SK-N-SH (cell line): ENCODE results near the gene TLN1. TPM values are rescaled to one million over a fixed set of nuclear protein-coding genes. Genes with fewer than 3 reads are reported as not detected.

Experiments used
- CTCF ChIA-PET: fragments of 300-600, 350-600 bp; formaldehyde crosslinking; extraction: SDS; loops from one replicate; lab custom pipeline; 2021; lab: Yijun Ruan, JAX
- POLR2A ChIA-PET: fragments of 350-600 bp; sonication (Branson Sonifier 250); formaldehyde crosslinking; extraction: SDS; loops from one replicate; lab custom pipeline; 2020; ENCODE audit warnings: antibody characterized with exemption, inconsistent platforms; lab: Yijun Ruan, JAX
- DNase-seq: peaks from one replicate; pipeline ENCODE4 v3.0.0; 2012
- H2AFZ ChIP-seq: fragments of 200-600 bp; sonication (generic); 2 replicates; pipeline ENCODE4 v1.8.1; 2016; ENCODE audit warnings: antibody characterized with exemption, mild to moderate bottlenecking, low read depth
- H3F3A ChIP-seq: fragments of 200-600 bp; sonication (generic); replicated peaks from 2 replicates; pipeline ENCODE3; 2016; ENCODE audit warnings: antibody characterized with exemption, mild to moderate bottlenecking; ENCODE audit not compliant: insufficient read depth
- H3K27ac ChIP-seq, 2 experiments: fragments of 200-500 bp in 1 of 2; fragments of 200-600 bp in 1 of 2; sonication (Bioruptor generic) in 1 of 2; sonication (generic), shearing (Covaris generic) in 1 of 2; 2 replicates each; pipeline versions ENCODE4 v1.5.1 to v1.6.1; 2014 to 2016; ENCODE audit warnings: low read depth in 2 of 2, inconsistent platforms in 1 of 2, low read length in 1 of 2, mild to moderate bottlenecking in 1 of 2, mixed read lengths in 1 of 2
- H3K27me3 ChIP-seq: fragments of 200-600 bp; sonication (generic), shearing (Covaris generic); 2 replicates; pipeline ENCODE4 v1.6.1; 2016; ENCODE audit warnings: mixed run types; ENCODE audit not compliant: insufficient read depth
- H3K36me3 ChIP-seq, 2 experiments: fragments of 200-500 bp in 1 of 2; fragments of 200-600 bp in 1 of 2; sonication (Bioruptor generic) in 1 of 2; sonication (generic) in 1 of 2; replicated peaks in 1 of 2; 2 replicates each; pipeline versions ENCODE3 to v1.5.1; 2014 to 2016; ENCODE audit warnings: low read length in 1 of 2, mild to moderate bottlenecking in 1 of 2; ENCODE audit not compliant: insufficient read depth in 2 of 2, control insufficient read depth in 1 of 2
- H3K4me1 ChIP-seq, 2 experiments: fragments of 200-500 bp in 1 of 2; fragments of 200-600 bp in 1 of 2; sonication (Bioruptor generic) in 1 of 2; sonication (generic), shearing (Covaris generic) in 1 of 2; 2 replicates each; pipeline versions ENCODE4 v1.5.1 to v1.6.1; 2014 to 2016; ENCODE audit warnings: low read depth in 1 of 2, low read length in 1 of 2, mixed run types in 1 of 2; ENCODE audit not compliant: insufficient read depth in 2 of 2, control insufficient read depth in 1 of 2
- H3K4me2 ChIP-seq: fragments of 200-600 bp; sonication (generic), shearing (Covaris generic); 2 replicates; pipeline ENCODE4 v1.6.1; 2017; ENCODE audit warnings: mixed run types
- H3K4me3 ChIP-seq, 2 experiments: fragments of 200-500 bp in 1 of 2; fragments of 200-600 bp in 1 of 2; sonication (Bioruptor generic) in 1 of 2; sonication (generic), shearing (Covaris generic) in 1 of 2; 2 replicates each; pipeline versions ENCODE4 v1.5.1 to v1.8.1; 2014 to 2016; ENCODE audit warnings: low read depth in 2 of 2, inconsistent platforms in 1 of 2, low read length in 1 of 2, mild to moderate bottlenecking in 1 of 2, mixed read lengths in 1 of 2, moderate library complexity in 1 of 2
- H3K79me2 ChIP-seq: fragments of 200-600 bp; sonication (generic); 2 replicates; pipeline ENCODE4 v1.8.1; 2017; ENCODE audit warnings: mild to moderate bottlenecking; ENCODE audit not compliant: insufficient read depth
- H3K9ac ChIP-seq: fragments of 200-600 bp; sonication (generic); 2 replicates; pipeline ENCODE4 v1.6.1; 2017; ENCODE audit warnings: mixed run types
- H3K9me2 ChIP-seq: fragments of 200-600 bp; sonication (generic); 2 replicates; pipeline ENCODE4 v1.6.1; 2017; ENCODE audit warnings: mixed run types
- H3K9me3 ChIP-seq: fragments of 200-600 bp; sonication (generic); 2 replicates; pipeline ENCODE4 v1.6.1; 2017; ENCODE audit warnings: mixed run types, mild to moderate bottlenecking, moderate library complexity
- H4K20me1 ChIP-seq: fragments of 200-600 bp; sonication (generic); 2 replicates; pipeline ENCODE4 v1.6.1; 2017; ENCODE audit warnings: mild to moderate bottlenecking, mixed run types; ENCODE audit not compliant: insufficient read depth
- CHD2 ChIP-seq: fragments of 150-350 bp; IDR thresholded peaks from 2 replicates; pipeline ENCODE4 v1.6.1; 2018; ENCODE audit warnings: low read length; ENCODE audit not compliant: partially characterized antibody
- ELF1 ChIP-seq: IDR thresholded peaks from 2 replicates; pipeline ENCODE4 v1.4.0; 2012
- EP300 ChIP-seq, 2 experiments: IDR thresholded peaks; 2 replicates each; pipeline versions ENCODE4 v1.4.0 to v1.6.1; 2012; ENCODE audit warnings: borderline replicate concordance in 1 of 2, low read depth in 1 of 2, low read length in 1 of 2
- FOXM1 ChIP-seq: IDR thresholded peaks from 2 replicates; pipeline ENCODE4 v1.4.0; 2012; ENCODE audit warnings: low read depth, mild to moderate bottlenecking
- GABPA ChIP-seq: IDR thresholded peaks from 2 replicates; pipeline ENCODE4 v1.4.0; 2012; ENCODE audit warnings: low read depth, mild to moderate bottlenecking
- GATA2 ChIP-seq: sonication (generic); formaldehyde crosslinking; IDR thresholded peaks from 2 replicates; pipeline ENCODE4 v1.5.0; 2020; ENCODE audit warnings: mild to moderate bottlenecking, missing genetic modification reagents
- MAX ChIP-seq: IDR thresholded peaks from 2 replicates; pipeline ENCODE4 v1.4.0; 2012; ENCODE audit warnings: low read depth
- MEF2A ChIP-seq: IDR thresholded peaks from 2 replicates; pipeline ENCODE4 v1.4.0; 2012; ENCODE audit warnings: low read depth, borderline replicate concordance
- MXI1 ChIP-seq: IDR thresholded peaks from 2 replicates; pipeline ENCODE4 v1.6.1; 2012; ENCODE audit warnings: mild to moderate bottlenecking, low read depth, low read length, improper control_type of control experiment
- NFIC ChIP-seq: IDR thresholded peaks from 2 replicates; pipeline ENCODE4 v1.4.0; 2012; ENCODE audit warnings: borderline replicate concordance
- PBX3 ChIP-seq: IDR thresholded peaks from 2 replicates; pipeline ENCODE4; 2012
- REST ChIP-seq: IDR thresholded peaks from 2 replicates; pipeline ENCODE4 v1.6.1; 2012; ENCODE audit warnings: mild to moderate bottlenecking, low read depth, low read length, moderate library complexity
- SIN3A ChIP-seq: IDR thresholded peaks from 2 replicates; pipeline ENCODE4 v1.6.1; 2012; ENCODE audit warnings: low read depth, mild to moderate bottlenecking, low read length, moderate library complexity, borderline replicate concordance
- SMC3 ChIP-seq: IDR thresholded peaks from 2 replicates; pipeline ENCODE4 v1.6.1; 2012; ENCODE audit warnings: low read depth, low read length, improper control_type of control experiment
- TAF1 ChIP-seq: IDR thresholded peaks from 2 replicates; pipeline ENCODE4 v1.6.1; 2012; ENCODE audit warnings: low read depth, mild to moderate bottlenecking, low read length, moderate library complexity, borderline replicate concordance
- USF2 ChIP-seq: fragments of 150-350 bp; IDR thresholded peaks from 2 replicates; pipeline ENCODE4 v1.6.1; 2017; ENCODE audit warnings: antibody characterized with exemption, low read length, low read depth, borderline replicate concordance
- WGBS: methylation state at CpG from one replicate; pipeline ENCODE4 v1.1.6; 2017; ENCODE audit warnings: low lambda C conversion rate; 5-methylcytosine and 5-hydroxymethylcytosine counted together
- polyA plus RNA-seq, 3 experiments: library from polyadenylated mRNA; depleted of rRNA; stranded (reverse); fragments of >200 nt; gene quantifications; 2 replicates each; pipeline ENCODE4 v1.2.3, GENCODE V29; 2012
- TF ChIP-seq, protein P1 (sequence below): fragments of 200-600 bp; sonication (generic); IDR thresholded peaks from 2 replicates; pipeline ENCODE4 v1.6.1; 2017; ENCODE audit warnings: antibody characterized with exemption, mild to moderate bottlenecking, moderate library complexity
- TF ChIP-seq, protein P2 (sequence below): IDR thresholded peaks from 2 replicates; pipeline ENCODE4 v1.4.0; 2012; ENCODE audit warnings: low read depth, borderline replicate concordance

TLN1 gene
- polyA plus RNA-seq, 1 of the 3 experiments (the other 2 are of a cell fraction), result 115 TPM

DNA sequence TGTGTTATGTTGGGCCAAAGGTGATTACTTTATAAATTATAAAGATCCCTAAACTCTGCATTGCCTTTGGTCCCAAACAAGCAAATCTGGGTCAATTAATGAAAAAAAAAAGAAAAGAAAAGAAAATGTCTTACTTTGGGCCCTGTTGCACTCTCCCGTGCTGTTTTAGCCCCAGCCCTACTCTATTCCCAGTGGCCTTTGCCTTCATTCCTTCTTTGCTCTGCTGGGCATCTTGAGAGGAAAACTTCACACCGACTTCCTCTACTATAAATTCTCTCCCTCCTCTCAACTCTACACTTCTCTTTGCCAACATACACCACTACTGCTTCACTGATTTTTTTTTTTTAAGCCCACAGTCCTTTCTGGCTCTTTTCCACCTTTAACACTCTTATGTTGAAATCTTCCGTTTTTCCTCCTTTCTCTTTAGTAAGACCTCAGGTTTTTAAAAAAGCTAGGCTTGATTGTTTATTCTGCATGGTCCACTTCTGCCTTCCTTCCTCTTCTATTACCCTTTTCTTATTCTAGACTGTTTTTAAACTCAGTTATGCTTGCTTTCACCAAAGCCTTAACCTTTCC, 26.6 kb upstream of the TLN1 start:
- Histone ChIP-seq H3K4me2 (0 out of 2 replicates have a peak overlapping the region, but pooled peaks have one; percentile 86), H3K9ac (no peak overlapping the region), H3K27ac (no peak overlapping the region; a peak in 1 of 4 replicates), H3K79me2 (no peaks in the 10 kb centered on the region), H3K9me3 (no peaks in the 10 kb centered on the region), H3K9me2 (no peaks in the 10 kb centered on the region), H3K4me3 (no peak overlapping the region), H2AFZ (no peak overlapping the region), H3K4me1 (peaks cover 9 to 17% of the 10 kb centered on the region in 2 experiments; a peak in 3 of 4 replicates), H3K36me3 (peaks cover 2 to 22% of the 10 kb centered on the region in 2 experiments), H3K27me3 (no peaks in the 10 kb centered on the region), H3F3A (peaks cover 14% of the 10 kb centered on the region), H4K20me1 (no peaks in the 10 kb centered on the region)
- POLR2A ChIA-PET, result interaction anchor here (0.6 kb wide), 1 partner anchor 55 kb away, joined by 3 read pairs; no protein-coding TSS in a partner anchor
- 93% methylated on average over 3 of the region's 3 CpGs for WGBS
- no peak for DNase-seq
- CTCF ChIA-PET, result interaction anchor here (0.7 to 1.2 kb wide), 7 partner anchors 22 to 147 kb away, joined by 3 to 5 read pairs (median 3); no protein-coding TSS in a partner anchor
- no peak for TF ChIP-seq EP300 (IDR thresholded peaks at IDR 0.05; ENCODE audit: borderline replicate concordance in 1 of 2, low read depth in 1 of 2, low read length in 1 of 2)

DNA sequence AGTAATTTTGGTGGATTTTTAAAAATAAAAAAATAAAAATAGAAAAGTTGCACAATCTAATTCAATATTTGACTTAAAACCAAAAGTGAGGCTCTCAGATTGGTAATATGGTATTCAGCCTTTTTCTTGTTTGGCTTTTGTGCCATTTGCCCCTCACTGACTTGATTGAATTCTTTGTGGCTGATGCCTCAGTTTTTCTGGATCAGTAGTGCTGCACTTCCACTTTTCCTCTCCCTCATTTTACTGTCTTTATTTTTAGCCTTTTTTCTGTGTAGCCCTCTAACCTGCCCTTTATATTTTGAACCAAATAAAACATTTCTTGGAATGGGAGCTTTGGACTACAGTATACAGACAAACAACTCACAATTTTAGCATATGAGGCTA, 25.9 kb upstream of the TLN1 start:
- H3K9me2 ChIP-seq, result no peaks in the 10 kb centered on the region
- DNase-seq, result no peak
- H4K20me1 ChIP-seq, result no peaks in the 10 kb centered on the region
- no peak for TF ChIP-seq USF2
- TF ChIP-seq MEF2A, result no peak
- TF ChIP-seq GABPA, result no peak
- TF ChIP-seq, protein P1, sequence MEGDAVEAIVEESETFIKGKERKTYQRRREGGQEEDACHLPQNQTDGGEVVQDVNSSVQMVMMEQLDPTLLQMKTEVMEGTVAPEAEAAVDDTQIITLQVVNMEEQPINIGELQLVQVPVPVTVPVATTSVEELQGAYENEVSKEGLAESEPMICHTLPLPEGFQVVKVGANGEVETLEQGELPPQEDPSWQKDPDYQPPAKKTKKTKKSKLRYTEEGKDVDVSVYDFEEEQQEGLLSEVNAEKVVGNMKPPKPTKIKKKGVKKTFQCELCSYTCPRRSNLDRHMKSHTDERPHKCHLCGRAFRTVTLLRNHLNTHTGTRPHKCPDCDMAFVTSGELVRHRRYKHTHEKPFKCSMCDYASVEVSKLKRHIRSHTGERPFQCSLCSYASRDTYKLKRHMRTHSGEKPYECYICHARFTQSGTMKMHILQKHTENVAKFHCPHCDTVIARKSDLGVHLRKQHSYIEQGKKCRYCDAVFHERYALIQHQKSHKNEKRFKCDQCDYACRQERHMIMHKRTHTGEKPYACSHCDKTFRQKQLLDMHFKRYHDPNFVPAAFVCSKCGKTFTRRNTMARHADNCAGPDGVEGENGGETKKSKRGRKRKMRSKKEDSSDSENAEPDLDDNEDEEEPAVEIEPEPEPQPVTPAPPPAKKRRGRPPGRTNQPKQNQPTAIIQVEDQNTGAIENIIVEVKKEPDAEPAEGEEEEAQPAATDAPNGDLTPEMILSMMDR, result no peak
- TF ChIP-seq SIN3A, result no peak
- TF ChIP-seq TAF1, result no peak
- no peak for TF ChIP-seq PBX3
- TF ChIP-seq MAX, result no peak
- TF ChIP-seq MXI1, result no peak
- no peak for TF ChIP-seq SMC3
- TF ChIP-seq ELF1, result no peak
- no peak for TF ChIP-seq REST
- no peak for TF ChIP-seq GATA2
- TF ChIP-seq, protein P2, sequence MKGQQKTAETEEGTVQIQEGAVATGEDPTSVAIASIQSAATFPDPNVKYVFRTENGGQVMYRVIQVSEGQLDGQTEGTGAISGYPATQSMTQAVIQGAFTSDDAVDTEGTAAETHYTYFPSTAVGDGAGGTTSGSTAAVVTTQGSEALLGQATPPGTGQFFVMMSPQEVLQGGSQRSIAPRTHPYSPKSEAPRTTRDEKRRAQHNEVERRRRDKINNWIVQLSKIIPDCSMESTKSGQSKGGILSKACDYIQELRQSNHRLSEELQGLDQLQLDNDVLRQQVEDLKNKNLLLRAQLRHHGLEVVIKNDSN, result no peak
- TF ChIP-seq CHD2, result no peak
- no peak for TF ChIP-seq NFIC
- no peak for TF ChIP-seq FOXM1
- H3K4me2 ChIP-seq, result peak overlapping the region; percentile 86; the same call in 1 of the 2 replicates
- POLR2A ChIA-PET, result no interaction called here
- no peaks in the 10 kb centered on the region for H3K27me3 ChIP-seq
- H3K9me3 ChIP-seq, result no peaks in the 10 kb centered on the region
- H3K9ac ChIP-seq, result no peak overlapping the region; the same call in 1 of the 2 replicates
- peaks cover 9 to 17% of the 10 kb centered on the region in 2 experiments; a peak in 3 of 4 replicates for H3K4me1 ChIP-seq
- H3F3A ChIP-seq, result peaks cover 11% of the 10 kb centered on the region
- H2AFZ ChIP-seq, result no peak overlapping the region
- CTCF ChIA-PET, result interaction anchor here (0.8 to 3.4 kb wide), 5 partner anchors 10 to 137 kb away, joined by 3 to 27 read pairs (median 5); partner anchors contain the start of genes GBA2 and RGP1
- H3K36me3 ChIP-seq, result peaks cover 4 to 29% of the 10 kb centered on the region in 2 experiments
- no peaks in the 10 kb centered on the region for H3K79me2 ChIP-seq
- peak overlapping the region; percentile 52 to 65; a peak in 3 of 4 replicates for H3K4me3 ChIP-seq
- H3K27ac ChIP-seq, result peak overlapping the region; percentile 38 to 75; a peak in 3 of 4 replicates
